OCI-LY7 (cell line): ENCODE results near the gene SLIT3. TPM values are rescaled to one million over a fixed set of nuclear protein-coding genes. Genes with fewer than 3 reads are reported as not detected.

ENCODE experiments used
- BruUV-seq: library from RNA; stranded (reverse); fragments of 400-500 nt; replicated peaks from 2 replicates; lab custom pipeline; 2021; lab: Mats Ljungman, UMichigan
- CTCF ChIA-PET: fragments of 300-600 bp; sonication (Branson Sonifier 250); formaldehyde crosslinking; loops from one replicate; lab custom pipeline; 2022; ENCODE audit warnings: antibody characterized with exemption; ENCODE audit not compliant: unreplicated experiment; lab: Charles Lee
- POLR2A ChIA-PET: fragments of 300-600 bp; sonication (Branson Sonifier 250); formaldehyde crosslinking; loops from one replicate; lab custom pipeline; 2022; ENCODE audit warnings: antibody characterized with exemption; lab: Charles Lee
- DNase-seq: peaks from one replicate; pipeline ENCODE4 v3.0.0-alpha.2; 2015; ENCODE audit warnings: low spot score
- H2AFZ ChIP-seq: fragments of 200-600 bp; sonication (generic), shearing (Covaris generic); 2 replicates; pipeline ENCODE4 v1.6.1; 2014; ENCODE audit warnings: mild to moderate bottlenecking, antibody characterized with exemption, low read length, moderate library complexity
- H3K27ac ChIP-seq: fragments of 200-600 bp; sonication (generic); 2 replicates; pipeline ENCODE4 v1.5.1; 2014; ENCODE audit warnings: mixed run types, low read depth, mild to moderate bottlenecking, moderate library complexity, low read length, inconsistent platforms; ENCODE audit not compliant: poor library complexity, severe bottlenecking
- H3K36me3 ChIP-seq: fragments of 200-600 bp; sonication (generic); 2 replicates; pipeline ENCODE4 v1.6.1; 2014; ENCODE audit warnings: mild to moderate bottlenecking, antibody characterized with exemption, low read length, moderate library complexity, mixed read lengths; ENCODE audit not compliant: insufficient read depth
- H3K4me1 ChIP-seq: fragments of 200-600 bp; sonication (generic); 2 replicates; pipeline ENCODE4 v1.5.1; 2014; ENCODE audit warnings: mild to moderate bottlenecking, low read length; ENCODE audit not compliant: insufficient read depth, poor library complexity, severe bottlenecking
- H3K4me2 ChIP-seq: fragments of 200-600 bp; sonication (generic); 2 replicates; pipeline ENCODE4 v1.6.1; 2014; ENCODE audit warnings: mild to moderate bottlenecking, low read length
- H3K4me3 ChIP-seq: fragments of 200-600 bp; sonication (generic); 2 replicates; pipeline ENCODE4 v1.5.1; 2014; ENCODE audit warnings: mild to moderate bottlenecking, low read depth, low read length; ENCODE audit not compliant: poor library complexity, severe bottlenecking
- H3K79me2 ChIP-seq: fragments of 200-600 bp; sonication (generic); 2 replicates; pipeline ENCODE4 v1.6.1; 2016; ENCODE audit warnings: low read depth, mild to moderate bottlenecking, low read length, moderate library complexity, mixed read lengths; ENCODE audit not compliant: insufficient read depth
- H3K9me2 ChIP-seq: fragments of 200-600 bp; sonication (generic); 2 replicates; pipeline ENCODE4 v1.6.1; 2016; ENCODE audit warnings: mild to moderate bottlenecking, low read length, mixed read lengths; ENCODE audit not compliant: insufficient read depth
- H3K9me3 ChIP-seq: fragments of 200-600 bp; sonication (generic); 2 replicates; pipeline ENCODE4 v1.6.1; 2014; ENCODE audit warnings: mild to moderate bottlenecking, mixed run types, low read length, mixed read lengths
- H4K20me1 ChIP-seq: fragments of 200-600 bp; sonication (generic); 2 replicates; pipeline ENCODE4 v1.6.1; 2014; ENCODE audit warnings: mild to moderate bottlenecking, antibody characterized with exemption, low read length, moderate library complexity, mixed read lengths; ENCODE audit not compliant: insufficient read depth
- CTCF ChIP-seq: fragments of 200-600 bp; sonication (generic); conservative IDR thresholded peaks from 2 replicates; pipeline ENCODE4 v1.5.1; 2014; ENCODE audit warnings: mild to moderate bottlenecking, antibody characterized with exemption, low read length, moderate library complexity, mixed read lengths
- EZH2phosphoT487 ChIP-seq: fragments of 200-600 bp; sonication (generic); IDR thresholded peaks from 2 replicates; pipeline ENCODE4 v1.6.1; 2018; ENCODE audit warnings: low read depth, borderline replicate concordance, mild to moderate bottlenecking, mixed run types, antibody characterized with exemption, low read length, moderate library complexity, mixed read lengths
- intact Hi-C: fragments of 100-400 bp; cut with micrococcal nuclease; formaldehyde crosslinking; loops from one replicate; pipeline ENCODE4 v1.10.0; 2022; ENCODE audit not compliant: unreplicated experiment
- total RNA-seq, 2 experiments: library from RNA; depleted of rRNA in 1 of 2; stranded (reverse); fragments of >200 nt in 1 of 2; shearing (Covaris generic) in 1 of 2; gene quantifications; 2 replicates each; pipeline ENCODE4 v1.2.3, GENCODE V29; 2014 to 2022

The SLIT3 gene
- total RNA-seq, 2 experiments from 2014 or later: not detected

- Histone ChIP-seq H3K36me3 (no peaks in the 10 kb centered on the region), H3K4me2 (no peak overlapping the region), H3K4me3 (no peak overlapping the region), H4K20me1 (no peaks in the 10 kb centered on the region), H3K9me2 (no peaks in the 10 kb centered on the region), H3K27ac (no peak overlapping the region), H2AFZ (no peak overlapping the region), H3K9me3 (no peaks in the 10 kb centered on the region), H3K4me1 (no peaks in the 10 kb centered on the region), H3K79me2 (no peaks in the 10 kb centered on the region)
- no TSS peak for BruUV-seq
- intact Hi-C loops: no loop called here
- POLR2A ChIA-PET: no interaction called here
- DNase-seq: no peak
- CTCF ChIA-PET: no interaction called here
- TF ChIP-seq CTCF (no peak), EZH2phosphoT487 (no peak)
Measured at GRCh38 chr5:168613996-168614395, 686.9 kb downstream of the SLIT3 start.

GRCh38 chr5:168613396-168613795 is 687.5 kb downstream of the SLIT3 start:
- H3K27ac ChIP-seq: no peak overlapping the region
- no peaks in the 10 kb centered on the region for H3K9me3 ChIP-seq
- no peak for TF ChIP-seq CTCF
- TF ChIP-seq EZH2phosphoT487: no peak
- H2AFZ ChIP-seq: no peak overlapping the region
- ChIA-PET CTCF (no interaction called here), POLR2A (no interaction called here)
- no peaks in the 10 kb centered on the region for H3K9me2 ChIP-seq
- H3K4me2 ChIP-seq: no peak overlapping the region
- no peaks in the 10 kb centered on the region for H3K79me2 ChIP-seq
- H4K20me1 ChIP-seq: no peaks in the 10 kb centered on the region
- no TSS peak for BruUV-seq
- no peaks in the 10 kb centered on the region for H3K4me1 ChIP-seq
- H3K36me3 ChIP-seq: no peaks in the 10 kb centered on the region
- DNase-seq: no peak
- no peak overlapping the region for H3K4me3 ChIP-seq
- intact Hi-C loops: no loop called here

GRCh38 chr5:168612996-168613395 is 687.9 kb downstream of the SLIT3 start:
- Histone ChIP-seq H3K4me3 (no peak overlapping the region), H3K27ac (no peak overlapping the region), H3K4me1 (no peaks in the 10 kb centered on the region), H3K79me2 (no peaks in the 10 kb centered on the region), H3K9me3 (no peaks in the 10 kb centered on the region), H3K4me2 (no peak overlapping the region), H3K9me2 (no peaks in the 10 kb centered on the region), H2AFZ (no peak overlapping the region), H4K20me1 (no peaks in the 10 kb centered on the region), H3K36me3 (no peaks in the 10 kb centered on the region)
- no TSS peak for BruUV-seq
- ChIA-PET CTCF (no interaction called here), POLR2A (no interaction called here)
- no peak for DNase-seq
- TF ChIP-seq EZH2phosphoT487 (no peak), CTCF (no peak)
- intact Hi-C loops: no loop called here
